ENCODE measurements around the gene CHRND. TPM values are rescaled to one million over a fixed set of nuclear protein-coding genes. Genes with fewer than 3 reads are reported as not detected.
A peak's percentile ranks its signal among the peaks of the same experiment; 100 is the strongest.

CHRND gene
- total RNA-seq, 3 donors from 2014 or later: not detected

GRCh38 chr2:232484628-232485347, 41.2 kb upstream of the CHRND start:
- no peak for ATAC-seq
- H3K9me3 Mint-ChIP-seq: no peaks in the 10 kb centered on the region
- peaks cover 8% of the 10 kb centered on the region for H3K4me1 Mint-ChIP-seq (ENCODE audit: low read depth)
- DNase-seq: no peak
- peaks cover 47% of the 10 kb centered on the region for H3K27me3 Mint-ChIP-seq (ENCODE audit: low read depth)
- no peaks in the 10 kb centered on the region for H3K36me3 Mint-ChIP-seq (ENCODE audit: insufficient read depth)
- no peak overlapping the region for H3K4me3 Mint-ChIP-seq

GRCh38 chr2:232485348-232485756, 40.6 kb upstream of the CHRND start:
- no peak for DNase-seq
- Mint-ChIP-seq H3K4me1 (ENCODE audit: low read depth) (peaks cover 8% of the 10 kb centered on the region), H3K9me3 (no peaks in the 10 kb centered on the region), H3K27me3 (ENCODE audit: low read depth) (peaks cover 52% of the 10 kb centered on the region), H3K4me3 (no peak overlapping the region), H3K36me3 (ENCODE audit: insufficient read depth) (no peaks in the 10 kb centered on the region)
- ATAC-seq: no peak

- Mint-ChIP-seq H3K36me3 (ENCODE audit: insufficient read depth) (no peaks in the 10 kb centered on the region), H3K4me3 (no peak overlapping the region), H3K9me3 (no peaks in the 10 kb centered on the region), H3K27me3 (ENCODE audit: low read depth) (peaks cover 52% of the 10 kb centered on the region), H3K4me1 (ENCODE audit: low read depth) (peaks cover 8% of the 10 kb centered on the region)
- ATAC-seq (peak in 1 of 2 donors; percentile 7), DNase-seq (no peak)
These were observed 40.0 kb upstream of the CHRND start for GRCh38 chr2:232485757-232486557.

- ATAC-seq (peak in 1 of 2 donors; percentile 9), DNase-seq (no peak)
- H3K36me3 Mint-ChIP-seq (ENCODE audit: insufficient read depth): no peaks in the 10 kb centered on the region
- H3K4me1 Mint-ChIP-seq (ENCODE audit: low read depth): peaks cover 8% of the 10 kb centered on the region
- H3K9me3 Mint-ChIP-seq: no peaks in the 10 kb centered on the region
- H3K27me3 Mint-ChIP-seq (ENCODE audit: low read depth): peaks cover 58% of the 10 kb centered on the region
- H3K4me3 Mint-ChIP-seq: no peak overlapping the region
These were observed 39.2 kb upstream of the CHRND start for GRCh38 chr2:232486558-232487384.

GRCh38 chr2:232487385-232488096, 38.4 kb upstream of the CHRND start, which contains the start of gene ECEL1:
Gene ECEL1 (minus strand): TSS chr2:232487834. CDS start chr2:232486653, 1,181 bp downstream.
- Mint-ChIP-seq H3K36me3 (ENCODE audit: insufficient read depth) (no peaks in the 10 kb centered on the region), H3K27me3 (ENCODE audit: low read depth) (peaks cover 62% of the 10 kb centered on the region), H3K4me3 (no peak within 1 kb of the TSS), H3K9me3 (no peaks in the 10 kb centered on the region), H3K4me1 (ENCODE audit: low read depth) (peaks cover 8% of the 10 kb centered on the region)
- no peak for DNase-seq
- peak; percentile 17 to 47 for ATAC-seq

GRCh38 chr2:232488097-232488711, 37.8 kb upstream of the CHRND start:
- DNase-seq (no peak), ATAC-seq (no peak)
- Mint-ChIP-seq H3K4me1 (ENCODE audit: low read depth) (peaks cover 8% of the 10 kb centered on the region), H3K27me3 (ENCODE audit: low read depth) (peaks cover 63% of the 10 kb centered on the region), H3K4me3 (no peak overlapping the region), H3K36me3 (ENCODE audit: insufficient read depth) (no peaks in the 10 kb centered on the region), H3K9me3 (no peaks in the 10 kb centered on the region)

- Mint-ChIP-seq H3K27me3 (ENCODE audit: low read depth) (peaks cover 58% of the 10 kb centered on the region), H3K4me1 (ENCODE audit: low read depth) (peaks cover 8% of the 10 kb centered on the region), H3K36me3 (ENCODE audit: insufficient read depth) (no peaks in the 10 kb centered on the region), H3K4me3 (no peak overlapping the region), H3K9me3 (no peaks in the 10 kb centered on the region)
- DNase-seq: no peak
- ATAC-seq: no peak
These were observed 37.1 kb upstream of the CHRND start for GRCh38 chr2:232488721-232489300.

GRCh38 chr2:232489516-232490220, 36.3 kb upstream of the CHRND start:
- no peak for ATAC-seq
- peaks cover 50% of the 10 kb centered on the region for H3K27me3 Mint-ChIP-seq (ENCODE audit: low read depth)
- no peaks in the 10 kb centered on the region for H3K36me3 Mint-ChIP-seq (ENCODE audit: insufficient read depth)
- DNase-seq: no peak
- H3K9me3 Mint-ChIP-seq: no peaks in the 10 kb centered on the region
- peaks cover 8% of the 10 kb centered on the region for H3K4me1 Mint-ChIP-seq (ENCODE audit: low read depth)
- H3K4me3 Mint-ChIP-seq: no peak overlapping the region

GRCh38 chr2:232490221-232491138, 35.5 kb upstream of the CHRND start:
- no peaks in the 10 kb centered on the region for H3K36me3 Mint-ChIP-seq (ENCODE audit: insufficient read depth)
- peaks cover 42% of the 10 kb centered on the region for H3K27me3 Mint-ChIP-seq (ENCODE audit: low read depth)
- ATAC-seq (no peak), DNase-seq (no peak)
- H3K9me3 Mint-ChIP-seq: no peaks in the 10 kb centered on the region
- H3K4me3 Mint-ChIP-seq: no peak overlapping the region
- peaks cover 3% of the 10 kb centered on the region for H3K4me1 Mint-ChIP-seq (ENCODE audit: low read depth)

- H3K27me3 Mint-ChIP-seq (ENCODE audit: low read depth): peaks cover 39% of the 10 kb centered on the region
- ATAC-seq (no peak), DNase-seq (no peak)
- no peaks in the 10 kb centered on the region for H3K36me3 Mint-ChIP-seq (ENCODE audit: insufficient read depth)
- H3K9me3 Mint-ChIP-seq: no peaks in the 10 kb centered on the region
- peaks cover 3% of the 10 kb centered on the region for H3K4me1 Mint-ChIP-seq (ENCODE audit: low read depth)
- no peak overlapping the region for H3K4me3 Mint-ChIP-seq
These were observed 34.7 kb upstream of the CHRND start for GRCh38 chr2:232491139-232491780.

- DNase-seq (no peak), ATAC-seq (no peak)
- H3K9me3 Mint-ChIP-seq: no peaks in the 10 kb centered on the region
- H3K36me3 Mint-ChIP-seq (ENCODE audit: insufficient read depth): no peaks in the 10 kb centered on the region
- no peaks in the 10 kb centered on the region for H3K4me1 Mint-ChIP-seq (ENCODE audit: low read depth)
- no peak overlapping the region for H3K4me3 Mint-ChIP-seq
- H3K27me3 Mint-ChIP-seq (ENCODE audit: low read depth): peaks cover 35% of the 10 kb centered on the region
These were observed 33.6 kb upstream of the CHRND start for GRCh38 chr2:232492236-232492848.
